ENCODE data around the gene ITGA11. TPM values are rescaled to one million over a fixed set of nuclear protein-coding genes. Genes with fewer than 3 reads are reported as not detected.
A peak's percentile ranks its signal among the peaks of the same experiment; 100 is the strongest.

The ITGA11 gene
- total RNA-seq, 1 donor from 2014 or later: 22.8 TPM

DNA sequence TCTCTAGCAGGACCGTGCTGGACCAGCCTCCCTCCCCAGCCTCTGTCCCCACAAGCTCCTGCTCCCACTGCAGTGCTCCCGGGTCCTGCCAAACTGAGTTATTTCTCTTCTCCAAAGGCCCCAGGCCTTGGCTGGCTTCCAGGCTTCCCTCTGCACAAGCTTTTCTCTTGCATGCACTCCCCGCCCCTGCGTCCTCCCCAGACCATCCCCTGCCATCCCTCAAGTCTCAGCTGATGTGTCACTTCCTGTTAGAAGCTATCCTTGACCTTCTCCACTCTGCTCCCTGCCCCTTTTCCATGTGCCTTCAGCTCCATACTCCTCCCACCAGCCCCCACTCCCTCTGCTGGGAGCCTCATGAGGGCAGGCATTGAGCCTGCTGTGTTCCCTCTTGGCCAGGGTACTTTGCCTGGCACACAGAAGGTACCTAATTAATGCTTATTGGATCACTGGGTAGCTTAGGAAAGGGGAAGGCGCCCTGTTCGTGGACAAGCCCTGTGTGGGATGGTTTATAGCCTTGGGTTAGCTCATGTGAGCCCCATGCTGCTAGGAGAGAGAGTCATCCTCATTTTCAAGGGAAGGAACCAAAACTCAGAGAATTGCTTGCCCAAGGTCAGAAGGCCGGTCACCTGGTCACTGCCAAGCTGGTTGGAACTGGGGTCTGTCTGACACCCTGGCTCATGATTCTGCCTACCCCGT lies 98.0 kb downstream of the ITGA11 start:
- DNase-seq (ENCODE audit: low spot score): no peak

GRCh38 chr15:68332266-68332665 lies 99.7 kb downstream of the ITGA11 start:
- DNase-seq (ENCODE audit: low spot score): no peak

DNA sequence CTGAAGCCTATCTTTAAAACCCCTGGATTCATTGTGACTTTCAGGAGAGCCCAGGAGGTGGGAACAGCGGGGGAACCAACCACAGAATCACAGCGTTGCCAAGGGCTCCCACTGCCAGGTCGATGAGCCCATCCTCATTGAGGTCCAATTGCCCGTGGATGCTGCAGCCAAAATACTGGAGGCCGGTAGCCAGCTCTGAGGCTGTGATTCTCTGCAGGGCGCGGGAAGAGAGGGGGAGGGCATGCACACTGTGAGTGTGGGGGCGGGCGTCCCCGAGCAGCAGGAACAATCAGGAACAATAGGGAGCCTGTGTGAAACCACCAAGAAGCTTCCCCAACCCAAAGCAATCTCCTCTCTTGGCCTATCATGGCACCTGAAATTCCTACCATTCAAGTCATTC lies 101.1 kb downstream of the ITGA11 start:
- DNase-seq (ENCODE audit: low spot score): no peak

DNA sequence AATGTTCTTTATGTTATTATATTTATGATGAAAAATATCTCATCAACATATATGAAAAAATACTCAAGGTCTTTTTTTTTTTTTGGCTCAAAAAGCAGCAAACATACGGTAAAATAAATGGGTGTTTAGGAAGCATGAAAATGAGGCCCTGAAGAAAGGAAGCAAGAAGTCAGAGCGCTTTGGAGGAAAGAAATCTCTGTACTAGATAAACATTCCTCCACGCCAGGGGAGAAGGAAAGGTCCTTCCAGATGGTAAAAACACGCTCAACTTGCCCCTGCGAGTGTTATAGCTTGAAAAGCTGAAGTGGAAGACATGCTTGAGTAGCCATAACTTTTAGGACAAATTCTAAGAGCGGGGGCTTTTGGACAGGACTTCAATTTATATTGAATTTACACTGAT lies 101.5 kb downstream of the ITGA11 start:
- DNase-seq (ENCODE audit: low spot score): no peak

- no peak for DNase-seq (ENCODE audit: low spot score)
These were observed 103.0 kb downstream of the ITGA11 start for GRCh38 chr15:68328964-68329363.

DNA sequence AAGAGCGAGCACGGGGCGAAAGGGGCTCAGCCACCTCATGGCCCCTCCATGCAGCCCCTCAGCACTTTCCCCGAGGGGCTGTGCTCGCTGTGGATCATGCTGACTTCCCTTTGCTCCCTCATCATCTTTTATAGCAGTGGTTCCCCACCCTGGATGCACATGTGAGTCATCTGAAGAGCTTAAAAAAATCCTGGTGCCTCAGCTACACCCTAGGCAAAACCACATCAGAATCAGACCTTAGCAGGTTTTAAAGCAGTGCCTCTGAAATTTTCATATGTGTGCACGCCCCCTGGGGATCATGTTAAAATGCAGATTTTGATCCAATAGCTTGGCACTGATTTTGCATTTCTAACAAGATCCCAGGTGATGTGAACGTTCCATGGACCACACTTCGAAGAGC lies 103.5 kb downstream of the ITGA11 start:
- no peak for DNase-seq (ENCODE audit: low spot score)

DNA sequence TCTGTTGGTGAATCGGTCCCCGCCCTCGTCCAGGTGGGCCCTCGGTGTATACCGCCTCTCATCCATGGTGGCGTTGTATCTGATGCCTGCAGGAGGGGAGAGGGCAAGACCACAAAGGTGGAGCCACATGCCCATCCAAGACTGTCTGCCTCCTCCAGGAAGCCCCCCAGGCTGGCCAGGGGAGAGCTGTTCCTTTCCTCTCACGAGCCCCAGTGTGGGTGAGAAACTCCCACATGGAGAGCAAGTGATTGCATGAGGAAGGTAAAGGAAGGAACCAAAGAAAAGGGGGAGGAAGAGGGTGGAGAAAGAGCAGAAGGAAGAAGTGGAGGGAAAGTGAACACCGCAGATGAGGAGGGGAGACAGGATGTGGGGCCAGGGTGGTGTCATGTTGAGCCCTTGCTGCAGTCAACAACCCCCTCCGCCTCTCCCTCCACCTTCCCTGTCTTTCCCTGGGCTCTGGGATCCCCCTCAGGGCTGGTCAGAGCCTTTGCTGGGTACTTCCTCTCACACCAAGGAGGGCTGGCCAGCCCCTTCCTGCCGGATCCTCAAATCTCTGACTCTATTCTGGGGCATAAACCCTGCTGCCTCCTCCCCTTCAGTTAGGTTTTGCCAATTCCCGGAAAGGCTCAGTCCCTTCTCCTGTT lies 105.1 kb downstream of the ITGA11 start:
- no peak for DNase-seq (ENCODE audit: low spot score)

GRCh38 chr15:68325726-68326125 lies 106.2 kb downstream of the ITGA11 start:
- DNase-seq (ENCODE audit: low spot score): no peak

DNA sequence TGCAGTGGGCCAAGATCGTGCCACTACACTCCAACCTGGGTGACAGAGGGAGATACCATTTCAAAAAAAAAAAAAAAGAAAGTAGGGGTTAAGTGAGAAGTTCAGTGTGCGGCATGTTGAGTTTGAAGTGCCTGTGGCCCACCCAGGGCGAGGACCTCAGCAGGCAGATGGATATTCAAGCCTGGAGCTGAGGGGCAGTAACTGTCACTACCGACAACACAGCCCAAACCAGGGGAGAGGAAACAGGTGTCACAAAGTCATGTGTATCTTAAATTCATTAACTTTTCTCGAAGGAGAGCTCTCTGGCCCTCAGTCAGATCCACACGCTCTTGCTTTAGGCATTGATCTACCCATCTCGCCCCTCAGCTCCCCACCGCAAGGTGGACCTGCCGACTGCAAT lies 109.2 kb downstream of the ITGA11 start:
- DNase-seq (ENCODE audit: low spot score): no peak

GRCh38 chr15:68321229-68321628 lies 110.7 kb downstream of the ITGA11 start:
- no peak for DNase-seq (ENCODE audit: low spot score)

GRCh38 chr15:68319997-68320396 lies 112.0 kb downstream of the ITGA11 start:
- no peak for DNase-seq (ENCODE audit: low spot score)

- no peak for DNase-seq (ENCODE audit: low spot score)
These were observed 112.7 kb downstream of the ITGA11 start for GRCh38 chr15:68318931-68319909.

GRCh38 chr15:68318008-68318835 lies 113.7 kb downstream of the ITGA11 start:
- DNase-seq (ENCODE audit: low spot score): no peak

GRCh38 chr15:68317281-68318007 lies 114.5 kb downstream of the ITGA11 start:
- no peak for DNase-seq (ENCODE audit: low spot score)

DNA sequence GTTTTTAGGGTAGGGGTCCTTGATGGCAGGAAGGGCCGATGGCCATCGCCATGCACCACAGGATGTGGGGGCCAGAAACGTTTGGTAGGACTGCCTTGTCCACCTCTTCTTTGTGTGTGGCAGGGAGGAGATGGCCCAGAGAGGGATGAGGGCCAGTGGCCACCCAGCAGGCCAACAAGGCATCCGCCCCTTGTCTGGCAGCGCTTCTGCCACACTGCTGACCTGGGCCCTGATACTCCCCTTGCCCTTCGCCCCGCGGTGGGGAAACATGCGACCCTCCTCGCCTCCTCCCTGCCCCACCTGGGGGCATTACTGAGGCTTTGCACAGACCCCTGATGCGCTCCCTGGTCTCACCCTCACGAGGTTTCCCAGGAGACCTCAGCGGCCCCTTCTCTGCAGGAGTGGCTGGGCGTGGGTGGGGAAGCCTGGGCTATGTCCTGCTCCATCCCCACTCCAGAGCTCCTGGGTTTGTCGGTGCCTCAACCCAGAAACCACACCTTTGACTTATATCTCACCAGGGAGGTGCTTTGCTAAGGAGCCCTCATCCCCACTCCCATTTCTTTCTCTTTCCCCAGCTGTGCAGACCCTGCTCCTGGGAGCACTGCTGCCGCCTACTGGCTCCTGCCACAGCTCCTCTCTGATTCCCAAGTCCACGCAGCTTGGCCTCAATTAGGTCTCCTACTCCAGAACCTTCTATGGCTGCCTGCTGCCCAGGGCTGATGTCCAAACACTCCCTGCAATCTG lies 115.7 kb downstream of the ITGA11 start:
- DNase-seq (ENCODE audit: low spot score): no peak

- no peak for DNase-seq (ENCODE audit: low spot score)
These were observed 116.4 kb downstream of the ITGA11 start for GRCh38 chr15:68315495-68316031.

DNA sequence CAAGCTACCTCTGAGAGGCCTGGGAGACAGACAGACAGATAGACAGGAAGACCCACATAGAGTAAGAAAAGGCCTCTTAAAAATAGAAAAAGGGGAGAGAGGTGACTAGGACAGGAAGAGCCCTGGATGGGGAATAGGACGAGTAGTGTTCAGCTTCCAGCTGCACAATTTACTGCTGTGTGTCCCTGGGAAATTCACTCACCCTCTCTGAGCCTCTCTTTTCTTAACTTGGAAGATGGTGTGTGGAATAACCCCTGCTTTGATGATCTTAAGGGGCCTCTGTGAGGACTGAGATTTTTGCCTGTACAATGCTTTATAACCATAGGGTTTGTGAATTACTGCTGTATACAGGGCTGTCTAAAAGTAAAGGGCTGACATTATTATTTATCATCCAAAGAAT lies 116.9 kb downstream of the ITGA11 start:
- DNase-seq (ENCODE audit: low spot score): no peak

GRCh38 chr15:68314563-68314962 lies 117.4 kb downstream of the ITGA11 start:
- no peak for DNase-seq (ENCODE audit: low spot score)

DNA sequence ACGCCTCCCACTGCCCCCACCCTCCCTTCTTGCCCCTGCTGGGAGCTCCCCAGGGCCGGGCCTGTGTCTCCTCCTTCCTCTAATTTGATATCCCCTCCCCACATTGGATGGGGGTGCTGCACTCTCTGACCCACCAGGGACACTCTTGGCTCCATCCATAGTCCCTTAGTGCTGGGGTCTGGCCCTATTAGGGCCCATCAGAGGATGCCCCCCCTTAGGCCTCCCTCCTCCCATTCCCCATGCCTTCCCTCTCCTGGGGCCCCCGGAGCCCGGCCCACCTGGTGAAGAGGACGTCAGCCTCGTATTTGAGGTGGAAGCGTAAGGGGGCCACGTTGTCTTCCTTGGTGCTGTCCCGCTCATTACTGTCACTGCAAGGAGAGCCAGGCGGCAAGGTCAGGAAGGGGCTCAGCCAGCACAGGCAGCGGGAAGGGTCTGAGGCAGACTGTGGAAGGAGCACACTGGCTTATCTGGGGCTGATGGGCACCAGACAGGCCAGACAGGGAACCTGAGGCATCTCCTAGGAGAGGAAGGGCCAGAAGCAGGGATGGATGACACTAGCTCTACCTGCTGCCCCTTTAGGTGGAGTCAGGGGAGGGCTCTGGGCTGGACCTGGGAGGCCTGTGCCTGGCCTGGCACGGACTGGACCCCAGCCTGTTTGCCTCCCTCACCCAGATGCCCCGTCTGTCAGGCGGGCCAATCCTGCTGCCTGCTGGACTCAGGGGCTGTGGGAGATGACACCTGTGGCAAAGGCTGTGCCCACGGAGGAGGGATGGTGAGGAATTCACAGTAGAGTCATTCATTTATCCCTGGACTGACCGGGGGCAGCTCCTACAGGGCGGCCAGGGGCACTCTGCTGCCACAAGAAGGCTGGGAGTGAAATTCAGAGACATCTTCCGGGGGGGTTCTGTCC lies 118.2 kb downstream of the ITGA11 start:
- DNase-seq (ENCODE audit: low spot score): peak; percentile 35
